NCI-H1694 (cell line): ENCODE data around the gene OR2Z1.

Source experiments
- DNase-seq: peaks from one replicate; lab custom pipeline; 2025; lab: John Stamatoyannopoulos, UW

OR2Z1 gene

GRCh38 chr19:8721334-8721733 lies at the start of gene OR2Z1:
TSS of gene OR2Z1 (plus strand) at chr19:8721634. CDS start at chr19:8731029, 9,395 bp downstream.
- DNase-seq, result no peak

- no peak for DNase-seq
These were observed 48.0 kb upstream of the OR2Z1 start for GRCh38 chr19:8673276-8673891.

- DNase-seq, result no peak
These were observed 46.4 kb upstream of the OR2Z1 start for GRCh38 chr19:8675066-8675465.

GRCh38 chr19:8678244-8678807 lies 43.1 kb upstream of the OR2Z1 start:
- no peak for DNase-seq

GRCh38 chr19:8680676-8681344 lies 40.6 kb upstream of the OR2Z1 start:
- no peak for DNase-seq

GRCh38 chr19:8681345-8682029 lies 39.9 kb upstream of the OR2Z1 start:
- no peak for DNase-seq

- DNase-seq, result no peak
These were observed 39.0 kb upstream of the OR2Z1 start for GRCh38 chr19:8682472-8682871.

- DNase-seq, result no peak
These were observed 38.5 kb upstream of the OR2Z1 start for GRCh38 chr19:8682931-8683330.

GRCh38 chr19:8684001-8684902 lies 37.2 kb upstream of the OR2Z1 start:
- DNase-seq, result no peak

GRCh38 chr19:8686549-8686948 lies 34.9 kb upstream of the OR2Z1 start:
- no peak for DNase-seq

GRCh38 chr19:8688930-8689329 lies 32.5 kb upstream of the OR2Z1 start:
- no peak for DNase-seq

GRCh38 chr19:8690753-8691539 lies 30.5 kb upstream of the OR2Z1 start:
- no peak for DNase-seq

- DNase-seq, result no peak
These were observed 25.9 kb upstream of the OR2Z1 start for GRCh38 chr19:8695501-8695900.

GRCh38 chr19:8695911-8696310 lies 25.5 kb upstream of the OR2Z1 start:
- DNase-seq, result no peak

- DNase-seq, result no peak
These were observed 24.4 kb upstream of the OR2Z1 start for GRCh38 chr19:8696993-8697392.

- DNase-seq, result no peak
These were observed 23.6 kb upstream of the OR2Z1 start for GRCh38 chr19:8697671-8698432.

GRCh38 chr19:8698433-8699063 lies 22.9 kb upstream of the OR2Z1 start, which contains the start of gene ACTL9:
TSS of gene ACTL9 (minus strand) at chr19:8698795. CDS start at chr19:8698701, 94 bp downstream.
- no peak for DNase-seq

- no peak for DNase-seq
These were observed 21.5 kb upstream of the OR2Z1 start for GRCh38 chr19:8699908-8700307.

GRCh38 chr19:8700956-8701355 lies 20.5 kb upstream of the OR2Z1 start:
- DNase-seq, result no peak

- DNase-seq, result no peak
These were observed 19.1 kb upstream of the OR2Z1 start for GRCh38 chr19:8702350-8702749.
